GM12891 (cell line): Measurements from ENCODE around the gene ZNF263.

Experiments
- DNase-seq: peaks from one replicate; pipeline ENCODE4 v3.0.0; 2011; ENCODE audit warnings: low spot score; ENCODE audit not compliant: insufficient read length
- FAIRE-seq: peaks from 2 replicates; lab custom pipeline; 2011; peaks lifted over from hg19 to GRCh38; lab: Jason Lieb, UNC
- PAX5 ChIP-seq: IDR thresholded peaks from 2 replicates; pipeline ENCODE4 v1.6.1; 2011; ENCODE audit warnings: low read length, moderate library complexity, mild to moderate bottlenecking; ENCODE audit not compliant: insufficient read depth, severe bottlenecking
- POLR2A ChIP-seq: IDR thresholded peaks from 2 replicates; pipeline ENCODE4 v1.6.1; 2011; ENCODE audit warnings: low read depth, low read length, control low read depth
- POLR2AphosphoS5 ChIP-seq: IDR thresholded peaks from 2 replicates; pipeline ENCODE4 v1.6.1; 2011; ENCODE audit warnings: low read depth, low read length, control low read depth
- POU2F2 ChIP-seq: IDR thresholded peaks from 2 replicates; pipeline ENCODE4 v1.6.1; 2011; ENCODE audit warnings: low read depth, mild to moderate bottlenecking, control low read depth, low read length, moderate library complexity
- SPI1 ChIP-seq: IDR thresholded peaks from 2 replicates; pipeline ENCODE4 v1.6.1; 2011; ENCODE audit warnings: low read depth, low read length, control low read depth
- TAF1 ChIP-seq: IDR thresholded peaks from 2 replicates; pipeline ENCODE4 v1.6.1; 2011; ENCODE audit warnings: low read depth, low read length, control low read depth

ZNF263 gene

DNA sequence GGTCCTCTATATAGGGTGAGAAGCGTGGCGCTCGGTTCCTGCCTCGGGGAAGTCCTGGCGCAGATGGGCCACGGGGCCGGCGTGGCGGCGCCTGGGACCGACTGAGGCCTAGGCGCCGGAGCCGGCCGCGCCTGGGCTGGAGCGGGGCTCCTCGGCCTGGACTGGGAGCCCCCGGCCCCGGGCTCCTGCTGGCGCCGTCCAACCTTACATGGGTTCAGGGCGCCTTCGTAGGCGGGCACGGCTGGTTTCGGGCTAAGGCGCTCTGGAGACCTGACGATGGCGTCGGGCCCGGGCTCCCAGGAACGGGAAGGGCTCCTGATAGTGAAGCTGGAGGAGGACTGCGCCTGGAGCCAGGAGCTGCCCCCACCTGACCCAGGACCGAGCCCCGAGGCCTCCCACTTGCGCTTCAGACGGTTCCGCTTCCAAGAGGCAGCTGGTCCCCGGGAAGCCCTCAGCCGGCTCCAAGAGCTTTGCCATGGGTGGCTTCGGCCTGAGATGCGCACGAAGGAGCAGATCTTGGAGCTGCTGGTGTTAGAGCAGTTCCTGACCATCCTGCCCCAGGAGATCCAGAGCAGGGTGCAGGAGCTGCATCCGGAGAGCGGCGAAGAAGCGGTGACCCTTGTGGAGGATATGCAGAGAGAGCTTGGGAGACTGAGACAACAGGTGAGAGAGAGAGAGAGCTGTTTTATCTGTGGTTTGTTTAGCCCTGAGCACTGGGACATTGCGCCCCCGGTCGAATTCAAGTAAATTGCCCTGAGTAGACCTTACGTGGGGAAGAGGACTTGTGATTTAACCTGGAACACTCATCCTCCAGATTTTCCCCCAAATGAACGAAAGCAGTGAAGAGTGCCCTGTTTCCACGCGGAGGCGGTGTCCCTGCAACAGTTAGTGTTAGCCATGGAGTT is 504 bp downstream of the ZNF263 start:
- no peak for DNase-seq
- TF ChIP-seq SPI1 (no peak), TAF1 (no peak; the same call in 1 of the 2 replicates), POLR2AphosphoS5 (no peak), POLR2A (no peak), PAX5 (no peak), POU2F2 (no peak)
- FAIRE-seq = no peak

DNA sequence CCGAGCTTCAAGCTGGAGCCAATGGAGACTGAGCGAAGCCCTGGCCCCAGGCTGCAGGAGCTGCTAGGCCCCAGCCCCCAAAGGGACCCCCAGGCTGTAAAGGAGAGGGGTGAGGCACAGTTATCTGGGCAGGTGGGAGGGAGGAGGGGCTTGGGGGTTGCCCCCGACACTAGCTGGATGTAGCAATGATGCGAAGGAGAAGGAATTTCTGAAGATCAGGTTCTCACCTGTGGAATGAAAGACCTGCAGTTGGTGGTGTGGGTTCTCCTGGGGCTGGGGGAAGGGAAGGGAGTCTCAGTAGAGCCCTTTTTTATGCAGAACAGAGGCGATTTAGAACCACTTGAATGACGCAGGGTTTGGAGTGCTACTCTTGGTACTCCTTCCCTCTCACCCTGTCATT is 1.8 kb downstream of the ZNF263 start:
- no peak for TF ChIP-seq SPI1
- TF ChIP-seq POLR2AphosphoS5 = no peak
- no peak for TF ChIP-seq PAX5
- TF ChIP-seq TAF1 = no peak
- no peak for TF ChIP-seq POLR2A
- no peak for TF ChIP-seq POU2F2
- DNase-seq (no peak), FAIRE-seq (no peak)

DNA sequence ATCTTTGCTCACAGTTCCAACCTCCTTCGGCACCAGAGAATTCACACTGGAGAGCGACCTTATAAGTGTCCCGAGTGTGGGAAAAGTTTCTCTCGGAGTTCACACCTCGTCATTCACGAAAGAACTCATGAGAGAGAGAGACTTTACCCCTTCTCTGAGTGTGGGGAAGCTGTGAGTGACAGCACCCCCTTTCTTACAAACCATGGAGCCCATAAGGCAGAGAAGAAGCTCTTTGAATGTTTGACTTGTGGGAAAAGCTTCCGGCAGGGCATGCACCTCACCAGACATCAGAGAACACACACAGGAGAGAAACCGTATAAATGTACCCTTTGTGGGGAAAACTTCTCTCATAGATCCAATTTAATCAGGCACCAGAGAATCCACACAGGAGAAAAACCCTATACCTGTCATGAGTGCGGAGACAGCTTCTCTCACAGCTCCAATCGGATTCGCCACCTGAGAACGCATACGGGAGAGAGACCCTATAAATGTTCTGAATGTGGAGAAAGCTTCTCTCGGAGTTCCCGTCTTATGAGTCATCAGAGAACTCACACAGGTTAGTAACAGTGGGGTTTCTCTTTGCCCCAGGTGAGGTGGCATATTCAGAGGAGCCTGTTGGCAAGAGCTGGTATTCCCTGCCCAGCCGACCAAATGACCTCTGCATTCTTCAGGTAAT is 6.8 kb downstream of the ZNF263 start:
- DNase-seq (no peak), FAIRE-seq (no peak)
- TF ChIP-seq TAF1 (no peak), POU2F2 (no peak), SPI1 (no peak), POLR2AphosphoS5 (no peak), POLR2A (no peak), PAX5 (no peak)

DNA sequence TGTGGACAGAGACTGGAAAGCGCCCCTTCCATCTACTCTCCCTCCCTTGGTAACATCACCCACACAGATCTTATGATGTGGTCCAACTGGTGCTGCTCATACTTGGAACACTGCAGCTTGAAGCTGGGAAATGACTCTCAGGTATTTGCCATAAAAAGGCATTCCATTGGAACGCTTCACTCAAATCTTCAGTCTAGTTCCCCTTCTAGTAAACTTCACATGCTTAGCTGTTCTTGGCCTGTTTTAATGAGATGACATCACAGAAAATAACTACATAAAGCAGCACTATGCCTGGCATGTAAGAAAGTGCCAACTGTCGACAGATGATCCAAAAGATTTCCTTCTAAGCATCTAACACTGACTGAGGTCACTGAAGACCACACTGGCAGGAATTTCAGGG is 9.3 kb downstream of the ZNF263 start:
- no peak for TF ChIP-seq POLR2A
- TF ChIP-seq SPI1 = no peak
- no peak for TF ChIP-seq TAF1
- DNase-seq = no peak
- no peak for FAIRE-seq

DNA sequence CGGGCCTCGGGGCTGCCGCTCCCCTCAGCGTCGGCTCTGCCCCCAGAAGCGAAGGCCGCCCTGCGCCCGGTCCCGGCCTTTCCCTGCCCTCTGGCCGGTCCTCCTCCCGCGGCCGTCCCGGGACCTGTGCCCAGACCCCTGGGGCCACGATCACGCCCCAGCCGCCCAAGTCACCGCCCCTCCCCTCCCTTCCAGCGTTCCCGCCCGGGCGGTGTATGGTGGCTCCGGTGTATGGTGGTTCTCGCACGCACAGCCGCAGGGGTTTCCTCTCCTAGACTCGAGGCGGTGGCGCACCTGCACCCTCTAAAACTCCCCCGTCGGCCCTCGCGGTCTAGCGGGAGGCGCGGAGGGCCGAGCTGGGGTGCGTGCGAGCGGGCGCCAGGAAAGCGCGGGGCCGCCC is 11.9 kb downstream of the ZNF263 start:
- FAIRE-seq = no peak
- TF ChIP-seq TAF1 (no peak), POU2F2 (no peak), SPI1 (no peak), POLR2AphosphoS5 (no peak), POLR2A (no peak), PAX5 (no peak)

DNA sequence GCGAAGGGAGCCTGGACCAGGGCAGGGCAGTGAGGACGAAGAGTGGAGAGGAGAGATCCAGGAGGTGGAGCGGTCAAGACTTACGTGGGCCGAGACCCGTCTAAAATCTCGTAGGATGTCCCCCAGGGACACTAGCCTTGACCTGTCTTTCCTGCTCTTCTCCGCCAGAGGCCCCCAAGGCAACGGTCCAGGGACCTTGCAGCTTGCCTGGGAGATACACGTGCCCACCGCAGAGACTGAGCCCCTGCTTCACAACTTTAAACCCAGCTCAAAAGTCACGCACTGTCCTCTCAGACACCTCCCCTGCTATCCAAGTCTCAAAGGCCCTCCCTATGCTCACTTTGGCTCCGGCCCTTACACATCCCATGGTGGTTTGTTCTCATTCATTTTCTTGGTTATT is 12.5 kb downstream of the ZNF263 start:
- DNase-seq = no peak

More for the DNA sequence above, 11.9 kb downstream of the ZNF263 start:
- DNase-seq = no peak

DNA sequence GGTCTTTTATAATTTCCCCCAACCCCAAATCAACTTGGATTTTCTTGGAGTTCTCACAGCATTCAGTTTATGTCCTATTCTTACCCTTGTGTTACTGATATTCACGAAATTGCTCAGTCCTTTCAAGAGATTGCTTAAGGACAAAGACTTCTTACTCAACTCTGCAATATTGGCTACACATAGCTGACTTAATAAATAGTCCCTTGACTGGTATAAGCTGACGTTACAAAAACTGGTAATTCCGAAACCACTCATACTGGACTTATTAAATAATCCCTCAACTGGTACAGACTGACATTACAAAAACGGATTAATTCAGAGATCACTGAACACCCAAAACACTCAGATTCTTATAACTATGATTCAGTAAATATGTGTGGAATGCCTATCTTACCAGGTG is 21.1 kb downstream of the ZNF263 start:
- no peak for FAIRE-seq
- no peak for DNase-seq
- TF ChIP-seq PAX5 (no peak), POLR2AphosphoS5 (no peak), TAF1 (no peak), POLR2A (no peak), SPI1 (no peak), POU2F2 (no peak)

More for the DNA sequence above, 12.5 kb downstream of the ZNF263 start:
- FAIRE-seq = no peak
- TF ChIP-seq TAF1 = no peak
- no peak for TF ChIP-seq POLR2AphosphoS5
- no peak for TF ChIP-seq SPI1
- TF ChIP-seq POLR2A = no peak
- no peak for TF ChIP-seq PAX5
- no peak for TF ChIP-seq POU2F2

DNA sequence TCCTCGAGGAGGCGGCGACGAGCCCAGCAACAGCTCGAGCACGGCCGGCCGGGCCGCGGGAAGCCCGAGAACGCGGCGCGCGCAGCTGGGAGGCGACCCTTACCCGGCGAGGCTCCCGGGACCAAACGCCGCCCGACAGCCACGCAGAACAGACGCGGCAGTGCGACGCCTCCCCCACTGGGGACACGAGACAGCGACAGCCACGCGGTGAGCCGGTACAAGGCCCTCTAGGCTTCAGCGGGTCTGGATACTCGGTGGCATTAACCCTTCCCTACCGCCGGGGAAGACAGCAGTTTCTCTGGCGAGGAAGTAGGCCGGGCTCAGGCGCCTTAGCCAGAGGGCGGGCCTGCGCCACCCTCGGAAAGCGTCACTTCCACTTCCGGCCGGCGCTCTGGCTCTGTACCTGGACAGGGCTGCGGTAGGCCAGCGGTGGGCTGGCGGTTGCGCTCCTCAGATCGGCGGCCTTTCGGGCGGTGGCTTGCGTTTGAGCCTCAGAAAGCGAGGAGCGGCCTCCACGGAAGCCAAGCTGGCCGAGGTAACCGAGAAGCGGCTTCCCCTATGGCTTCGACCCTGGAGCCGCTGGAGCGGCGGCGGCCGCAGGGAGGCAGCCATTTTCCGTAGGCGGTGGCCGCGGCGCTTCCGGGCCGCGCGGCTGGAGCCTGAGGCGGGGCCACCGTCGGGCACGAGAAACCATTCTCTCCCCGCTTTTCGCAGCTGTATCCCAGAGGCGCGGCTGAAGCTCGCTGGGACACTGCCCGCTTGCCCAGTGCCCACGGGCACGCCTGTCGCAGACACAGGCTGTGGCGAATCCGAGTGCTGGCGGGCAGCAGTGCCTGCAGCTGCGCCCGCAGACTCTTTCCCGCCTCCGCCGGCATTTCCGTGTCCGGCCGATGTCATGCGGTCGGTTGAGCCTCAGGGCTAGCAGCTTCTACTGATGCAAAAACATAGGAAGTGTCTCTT is 22.1 kb downstream of the ZNF263 start, which contains the start of the genes TIGD7 and ZNF75A:
TIGD7 (minus strand) TSS at position 322 of the 960 bp plus-strand sequence. CDS start 4,816 bp downstream, outside the sequence.
ZNF75A (plus strand) TSS at position 389 of the 960 bp plus-strand sequence. CDS start 2,932 bp downstream, outside the sequence.
- DNase-seq (peak; percentile 88), FAIRE-seq (peak; percentile 97)
- no peak for TF ChIP-seq PAX5
- TF ChIP-seq TAF1 = peak; percentile 88
- peak; percentile 73 for TF ChIP-seq POU2F2
- peak; percentile 91 for TF ChIP-seq POLR2AphosphoS5
- TF ChIP-seq SPI1 = peak; percentile 52
- TF ChIP-seq POLR2A = peak; percentile 85
